ENCODE measurements around the gene TRIM50.
A peak's percentile ranks its signal among the peaks of the same experiment; 100 is the strongest.
"Not testable (repeated sequence)": the region's sequence is repeated elsewhere in the genome, so short reads cannot be mapped to it uniquely, and the experiment has no call there.

Gene TRIM50

GRCh38 chr7:73327922-73328321 lies at the start of gene TRIM50, which contains the start of gene FKBP6:
Gene TRIM50, minus strand, starts transcription at chr7:73328082. Its CDS starts 3,295 bp downstream, at chr7:73324787.
Gene FKBP6, plus strand, starts transcription at chr7:73328161. Its CDS starts 268 bp downstream, at chr7:73328429.
- ATAC-seq (ENCODE audit: low read depth); H3K36me3 Mint-ChIP-seq; H3K4me3 Mint-ChIP-seq; H3K4me1 Mint-ChIP-seq; H3K27ac Mint-ChIP-seq; DNase-seq (ENCODE audit: low spot score in 2 of 2); H3K9me3 Mint-ChIP-seq; H3K27me3 Mint-ChIP-seq: not testable (repeated sequence)

- no peaks in the 10 kb centered on the region for H3K36me3 Mint-ChIP-seq
- no peak overlapping the region for H3K4me3 Mint-ChIP-seq
- ATAC-seq (ENCODE audit: low read depth) = no peak
- no peaks in the 10 kb centered on the region for H3K9me3 Mint-ChIP-seq
- no peak for DNase-seq (ENCODE audit: low spot score in 2 of 2)
- peaks cover 17% of the 10 kb centered on the region for H3K27me3 Mint-ChIP-seq
- H3K4me1 Mint-ChIP-seq = peaks cover 2% of the 10 kb centered on the region
- H3K27ac Mint-ChIP-seq = no peak overlapping the region
Observed at GRCh38 chr7:73376671-73377412, 49.0 kb upstream of the TRIM50 start.

- H3K36me3 Mint-ChIP-seq; H3K9me3 Mint-ChIP-seq; ATAC-seq (ENCODE audit: low read depth); DNase-seq (ENCODE audit: low spot score in 2 of 2); H3K4me3 Mint-ChIP-seq; H3K27ac Mint-ChIP-seq; H3K4me1 Mint-ChIP-seq: not testable (repeated sequence)
- H3K27me3 Mint-ChIP-seq = peaks cover 17% of the 10 kb centered on the region
Observed at GRCh38 chr7:73376262-73376661, 48.4 kb upstream of the TRIM50 start.

GRCh38 chr7:73373741-73374140 lies 45.9 kb upstream of the TRIM50 start:
- H3K4me3 Mint-ChIP-seq = no peak overlapping the region
- DNase-seq (ENCODE audit: low spot score in 2 of 2) = no peak
- H3K36me3 Mint-ChIP-seq = no peaks in the 10 kb centered on the region

GRCh38 chr7:73369622-73370021 lies 41.7 kb upstream of the TRIM50 start:
- no peak for ATAC-seq (ENCODE audit: low read depth)

More at GRCh38 chr7:73373741-73374140, 45.9 kb upstream of the TRIM50 start:
- peaks cover 22% of the 10 kb centered on the region for H3K27me3 Mint-ChIP-seq
- peaks cover 2% of the 10 kb centered on the region for H3K4me1 Mint-ChIP-seq
- H3K9me3 Mint-ChIP-seq = no peaks in the 10 kb centered on the region
- ATAC-seq (ENCODE audit: low read depth) = no peak
- H3K27ac Mint-ChIP-seq = no peak overlapping the region

GRCh38 chr7:73369009-73369408 lies 41.1 kb upstream of the TRIM50 start:
- Mint-ChIP-seq H3K4me3 (no peak overlapping the region), H3K27ac (no peak overlapping the region), H3K9me3 (no peaks in the 10 kb centered on the region), H3K36me3 (no peaks in the 10 kb centered on the region), H3K27me3 (peaks cover 14% of the 10 kb centered on the region), H3K4me1 (peaks cover 12% of the 10 kb centered on the region)
- ATAC-seq (ENCODE audit: low read depth) (no peak), DNase-seq (ENCODE audit: low spot score in 2 of 2) (no peak)

More at GRCh38 chr7:73369622-73370021, 41.7 kb upstream of the TRIM50 start:
- DNase-seq (ENCODE audit: low spot score in 2 of 2) = no peak
- Mint-ChIP-seq H3K4me3 (no peak overlapping the region), H3K9me3 (no peaks in the 10 kb centered on the region), H3K4me1 (peaks cover 12% of the 10 kb centered on the region), H3K27ac (no peak overlapping the region), H3K27me3 (peaks cover 16% of the 10 kb centered on the region), H3K36me3 (no peaks in the 10 kb centered on the region)

GRCh38 chr7:73366990-73367389 lies 39.1 kb upstream of the TRIM50 start:
- Mint-ChIP-seq H3K36me3 (no peaks in the 10 kb centered on the region), H3K27me3 (peaks cover 13% of the 10 kb centered on the region), H3K4me1 (peaks cover 12% of the 10 kb centered on the region), H3K9me3 (no peaks in the 10 kb centered on the region), H3K27ac (no peak overlapping the region), H3K4me3 (no peak overlapping the region)
- ATAC-seq (ENCODE audit: low read depth) (no peak), DNase-seq (ENCODE audit: low spot score in 2 of 2) (no peak)

GRCh38 chr7:73366127-73366526 lies 38.2 kb upstream of the TRIM50 start:
- ATAC-seq (ENCODE audit: low read depth) (peak; percentile 66), DNase-seq (ENCODE audit: low spot score in 2 of 2) (no peak)
- peaks cover 13% of the 10 kb centered on the region for H3K27me3 Mint-ChIP-seq
- peaks cover 12% of the 10 kb centered on the region for H3K4me1 Mint-ChIP-seq
- H3K36me3 Mint-ChIP-seq = no peaks in the 10 kb centered on the region
- no peaks in the 10 kb centered on the region for H3K9me3 Mint-ChIP-seq
- H3K27ac Mint-ChIP-seq = no peak overlapping the region
- no peak overlapping the region for H3K4me3 Mint-ChIP-seq

GRCh38 chr7:73364006-73364728 lies 36.3 kb upstream of the TRIM50 start:
- ATAC-seq (ENCODE audit: low read depth) (no peak), DNase-seq (ENCODE audit: low spot score in 2 of 2) (no peak)
- no peaks in the 10 kb centered on the region for H3K36me3 Mint-ChIP-seq
- peaks cover 16% of the 10 kb centered on the region for H3K4me1 Mint-ChIP-seq
- H3K27me3 Mint-ChIP-seq = peaks cover 18% of the 10 kb centered on the region
- H3K9me3 Mint-ChIP-seq = no peaks in the 10 kb centered on the region
- H3K4me3 Mint-ChIP-seq = no peak overlapping the region
- peak overlapping the region; percentile 24 for H3K27ac Mint-ChIP-seq

GRCh38 chr7:73363225-73364005 lies 35.5 kb upstream of the TRIM50 start:
- no peak for DNase-seq (ENCODE audit: low spot score in 2 of 2)
- peaks cover 16% of the 10 kb centered on the region for H3K4me1 Mint-ChIP-seq
- no peaks in the 10 kb centered on the region for H3K36me3 Mint-ChIP-seq

GRCh38 chr7:73360590-73360989 lies 32.7 kb upstream of the TRIM50 start:
- ATAC-seq (ENCODE audit: low read depth); H3K4me3 Mint-ChIP-seq; H3K9me3 Mint-ChIP-seq; DNase-seq (ENCODE audit: low spot score in 2 of 2); H3K36me3 Mint-ChIP-seq; H3K27ac Mint-ChIP-seq; H3K4me1 Mint-ChIP-seq: not testable (repeated sequence)
- H3K27me3 Mint-ChIP-seq = peaks cover 12% of the 10 kb centered on the region

More at GRCh38 chr7:73363225-73364005, 35.5 kb upstream of the TRIM50 start:
- no peak overlapping the region for H3K27ac Mint-ChIP-seq
- no peak overlapping the region for H3K4me3 Mint-ChIP-seq
- H3K27me3 Mint-ChIP-seq = peaks cover 17% of the 10 kb centered on the region
- ATAC-seq (ENCODE audit: low read depth) = no peak
- H3K9me3 Mint-ChIP-seq = no peaks in the 10 kb centered on the region

GRCh38 chr7:73359746-73360375 lies 32.0 kb upstream of the TRIM50 start:
- Mint-ChIP-seq H3K27me3 (peaks cover 12% of the 10 kb centered on the region), H3K4me3 (no peak overlapping the region), H3K36me3 (no peaks in the 10 kb centered on the region), H3K4me1 (peaks cover 5% of the 10 kb centered on the region), H3K27ac (no peak overlapping the region), H3K9me3 (no peaks in the 10 kb centered on the region)
- ATAC-seq (ENCODE audit: low read depth) (no peak), DNase-seq (ENCODE audit: low spot score in 2 of 2) (no peak)

- H3K27ac Mint-ChIP-seq = no peak overlapping the region
- peaks cover 12% of the 10 kb centered on the region for H3K27me3 Mint-ChIP-seq
- DNase-seq (ENCODE audit: low spot score in 2 of 2) = no peak
- ATAC-seq (ENCODE audit: low read depth) = no peak
- no peaks in the 10 kb centered on the region for H3K36me3 Mint-ChIP-seq
- H3K9me3 Mint-ChIP-seq = no peaks in the 10 kb centered on the region
- peak overlapping the region; percentile 8 for H3K4me3 Mint-ChIP-seq
- peaks cover 5% of the 10 kb centered on the region for H3K4me1 Mint-ChIP-seq
Observed at GRCh38 chr7:73359306-73359705, 31.4 kb upstream of the TRIM50 start.
